CD4-positive, CD25-positive, alpha-beta regulatory T cell (primary cell): ENCODE measurements around the gene TTC39B. TPM values are rescaled to one million over a fixed set of nuclear protein-coding genes. Genes with fewer than 3 reads are reported as not detected.

ENCODE experiments used
- ATAC-seq, 2 donors: fragments of 150-1000 bp; cut with Tn5 transposase; one replicate each; pipeline ENCODE4 v1.10.0; 2021; ENCODE audit warnings: low read depth in 2 of 2, moderate number of reproducible peaks in 2 of 2, moderate library complexity in 1 of 2
- DNase-seq, 3 donors: peaks; one replicate each; pipeline versions ENCODE4 v3.0.0 to v3.0.0-alpha.2; 2012 to 2022; ENCODE audit warnings: mixed read lengths in 1 of 3
- H3K27ac ChIP-seq: one replicate; pipeline ENCODE4 v1.7.0; 2013; ENCODE audit warnings: mild to moderate bottlenecking, low read length; ENCODE audit not compliant: insufficient read depth, poor library complexity, severe bottlenecking
- H3K27me3 ChIP-seq: one replicate; pipeline ENCODE4 v1.7.0; 2013; ENCODE audit warnings: low read length; ENCODE audit not compliant: control insufficient read depth, insufficient read depth
- H3K36me3 ChIP-seq: one replicate; pipeline ENCODE4 v1.7.0; 2013; ENCODE audit warnings: mild to moderate bottlenecking, low read length, moderate library complexity; ENCODE audit not compliant: control insufficient read depth, insufficient read depth
- H3K4me1 ChIP-seq: 2 replicates; pipeline ENCODE4 v1.7.0; 2013; ENCODE audit warnings: mild to moderate bottlenecking, low read length; ENCODE audit not compliant: insufficient read depth, control insufficient read depth, poor library complexity, severe bottlenecking
- H3K4me3 ChIP-seq: one replicate; pipeline ENCODE4 v1.7.0; 2013; ENCODE audit warnings: low read depth, mild to moderate bottlenecking, low read length, moderate library complexity
- H3K9me3 ChIP-seq, 2 experiments: 1 replicate in 1 of 2; 2 replicates in 1 of 2; pipeline ENCODE4 v1.7.0; 2013; ENCODE audit warnings: low read length in 2 of 2, mild to moderate bottlenecking in 1 of 2, moderate library complexity in 1 of 2; ENCODE audit not compliant: control insufficient read depth in 2 of 2
- H3K27ac Mint-ChIP-seq, 3 donors: one replicate each; pipeline ENCODE4 v1.8.0; 2020 to 2022; ENCODE audit warnings: mild to moderate bottlenecking in 3 of 3, mixed read lengths in 3 of 3, moderate library complexity in 2 of 3
- H3K27me3 Mint-ChIP-seq: one replicate; pipeline ENCODE4 v1.8.0; 2022; ENCODE audit warnings: mild to moderate bottlenecking, mixed read lengths
- H3K36me3 Mint-ChIP-seq: one replicate; pipeline ENCODE4 v1.8.0; 2020; ENCODE audit warnings: mixed read lengths
- H3K4me1 Mint-ChIP-seq, 4 donors: one replicate each; pipeline ENCODE4 v1.8.0; 2020 to 2022; ENCODE audit warnings: mixed read lengths in 4 of 4, mild to moderate bottlenecking in 1 of 4
- H3K4me3 Mint-ChIP-seq, 4 donors: one replicate each; pipeline ENCODE4 v1.8.0; 2020 to 2022; ENCODE audit warnings: mild to moderate bottlenecking in 4 of 4, mixed read lengths in 4 of 4, moderate library complexity in 3 of 4
- H3K9me3 Mint-ChIP-seq, 7 donors: one replicate each; pipeline ENCODE4 v1.8.0; 2020 to 2022; ENCODE audit warnings: mixed read lengths in 7 of 7, mild to moderate bottlenecking in 3 of 7, moderate library complexity in 2 of 7
- polyA plus RNA-seq, 4 donors: library from polyadenylated mRNA; unstranded; fragments of 300-500 nt; fragmentation: Illumina TruSeq; gene quantifications; one replicate each; pipeline ENCODE4 v1.2.3, GENCODE V29; 2021
- total RNA-seq: library from RNA; stranded (reverse); gene quantifications from one replicate; pipeline ENCODE4 v1.2.3, GENCODE V29; 2022

Gene TTC39B
- total and polyA plus RNA-seq, 5 donors from 2014 or later: 4.0 to 42.7 (median 8.8) TPM

GRCh38 chr9:15139469-15139868, 167.5 kb downstream of the TTC39B start:
- Mint-ChIP-seq H3K36me3 (no peaks in the 10 kb centered on the region), H3K27ac (no peak overlapping the region), H3K9me3 (no peaks in the 10 kb centered on the region), H3K27me3 (peaks cover 6% of the 10 kb centered on the region), H3K4me3 (no peak overlapping the region), H3K4me1 (peaks cover 0 to 6% (median 5%) of the 10 kb centered on the region in 4 donors)
- H3K27ac ChIP-seq: no peak overlapping the region
- H3K27me3 ChIP-seq: no peaks in the 10 kb centered on the region
- peaks cover 5% of the 10 kb centered on the region for H3K4me1 ChIP-seq
- H3K9me3 ChIP-seq: no peaks in the 10 kb centered on the region
- no peaks in the 10 kb centered on the region for H3K36me3 ChIP-seq
- no peak for ATAC-seq
- no peak overlapping the region for H3K4me3 ChIP-seq
- DNase-seq: no peak

- DNase-seq (no peak), ATAC-seq (no peak)
- H3K9me3 ChIP-seq: no peaks in the 10 kb centered on the region
- peaks cover 13% of the 10 kb centered on the region for H3K27me3 Mint-ChIP-seq
- no peaks in the 10 kb centered on the region for H3K36me3 ChIP-seq
- no peak overlapping the region for H3K27ac Mint-ChIP-seq
- no peak overlapping the region for H3K4me3 Mint-ChIP-seq
- no peaks in the 10 kb centered on the region for H3K9me3 Mint-ChIP-seq
- no peaks in the 10 kb centered on the region for H3K36me3 Mint-ChIP-seq
- H3K4me1 ChIP-seq: peaks cover 5% of the 10 kb centered on the region
- H3K27ac ChIP-seq: no peak overlapping the region
- H3K4me3 ChIP-seq: no peak overlapping the region
- H3K27me3 ChIP-seq: no peaks in the 10 kb centered on the region
- H3K4me1 Mint-ChIP-seq: peaks cover 0 to 8% (median 5%) of the 10 kb centered on the region in 4 donors
Observed at GRCh38 chr9:15138357-15138686, 168.7 kb downstream of the TTC39B start.

DNA sequence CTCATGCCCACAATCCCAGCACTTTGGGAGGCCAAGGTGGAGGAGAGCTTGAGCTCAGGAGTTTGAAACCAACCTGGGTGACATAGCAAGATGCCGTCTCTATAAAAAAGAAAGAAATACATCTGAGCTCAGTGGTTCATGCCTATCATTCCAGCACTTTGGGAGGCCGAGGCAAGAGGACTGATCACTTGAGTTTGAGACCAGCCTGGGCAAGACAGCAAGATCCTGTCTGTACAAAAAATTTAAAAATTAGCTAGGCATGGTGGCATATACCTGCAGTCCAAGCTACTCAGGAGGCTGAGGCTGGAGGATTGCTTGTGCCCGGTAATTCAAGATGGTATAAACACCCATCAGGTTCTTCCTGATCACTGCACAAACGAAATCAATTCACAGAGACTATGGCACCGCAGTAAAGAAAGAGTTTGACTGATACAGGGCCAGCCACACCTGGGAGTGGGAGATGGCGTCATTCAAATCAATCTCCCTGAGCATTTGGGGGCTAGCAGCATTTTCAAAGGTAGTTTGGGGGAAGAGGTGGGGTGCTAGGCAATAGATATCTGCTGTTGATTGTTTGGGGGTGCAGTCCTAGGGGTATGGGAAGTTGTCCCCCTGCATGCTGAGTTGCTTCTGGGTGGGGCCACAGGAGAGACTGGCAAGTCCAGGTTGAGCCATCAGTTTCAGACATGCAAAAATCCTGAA, 169.2 kb downstream of the TTC39B start:
- Mint-ChIP-seq H3K4me3 (no peak overlapping the region), H3K27me3 (peaks cover 17% of the 10 kb centered on the region), H3K36me3 (no peaks in the 10 kb centered on the region), H3K4me1 (peaks cover 0 to 10% (median 5%) of the 10 kb centered on the region in 4 donors), H3K27ac (no peak overlapping the region), H3K9me3 (no peaks in the 10 kb centered on the region)
- Histone ChIP-seq H3K4me1 (peaks cover 5% of the 10 kb centered on the region), H3K4me3 (no peak overlapping the region), H3K27ac (no peak overlapping the region), H3K27me3 (no peaks in the 10 kb centered on the region), H3K36me3 (no peaks in the 10 kb centered on the region), H3K9me3 (no peaks in the 10 kb centered on the region)
- DNase-seq (no peak), ATAC-seq (no peak)

DNA sequence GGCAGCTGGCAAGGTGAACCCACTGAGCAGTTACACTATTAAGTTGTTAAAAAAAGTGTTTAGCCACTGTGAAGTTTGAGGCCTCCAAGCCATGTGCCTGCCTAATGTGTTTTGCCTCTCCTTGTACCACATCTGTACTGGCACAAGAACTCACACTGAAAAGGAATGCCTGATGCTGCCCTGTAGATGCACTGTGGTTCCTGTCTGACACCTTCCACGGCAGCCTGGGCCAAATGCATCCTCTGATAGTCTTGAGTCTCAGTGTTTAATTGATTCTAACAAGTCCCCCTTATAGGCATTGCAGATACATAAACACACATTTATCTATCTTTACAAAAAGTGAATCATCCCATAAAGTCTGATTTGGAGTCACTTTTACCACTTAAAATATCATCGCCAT, 169.9 kb downstream of the TTC39B start:
- Histone ChIP-seq H3K4me1 (peaks cover 5% of the 10 kb centered on the region), H3K36me3 (no peaks in the 10 kb centered on the region), H3K27ac (no peak overlapping the region), H3K4me3 (no peak overlapping the region), H3K9me3 (no peaks in the 10 kb centered on the region), H3K27me3 (no peaks in the 10 kb centered on the region)
- no peaks in the 10 kb centered on the region for H3K9me3 Mint-ChIP-seq
- H3K36me3 Mint-ChIP-seq: no peaks in the 10 kb centered on the region
- H3K27ac Mint-ChIP-seq: no peak overlapping the region
- H3K27me3 Mint-ChIP-seq: peaks cover 17% of the 10 kb centered on the region
- ATAC-seq (no peak), DNase-seq (no peak)
- no peak overlapping the region for H3K4me3 Mint-ChIP-seq
- H3K4me1 Mint-ChIP-seq: peaks cover 0 to 10% (median 5%) of the 10 kb centered on the region in 4 donors

DNA sequence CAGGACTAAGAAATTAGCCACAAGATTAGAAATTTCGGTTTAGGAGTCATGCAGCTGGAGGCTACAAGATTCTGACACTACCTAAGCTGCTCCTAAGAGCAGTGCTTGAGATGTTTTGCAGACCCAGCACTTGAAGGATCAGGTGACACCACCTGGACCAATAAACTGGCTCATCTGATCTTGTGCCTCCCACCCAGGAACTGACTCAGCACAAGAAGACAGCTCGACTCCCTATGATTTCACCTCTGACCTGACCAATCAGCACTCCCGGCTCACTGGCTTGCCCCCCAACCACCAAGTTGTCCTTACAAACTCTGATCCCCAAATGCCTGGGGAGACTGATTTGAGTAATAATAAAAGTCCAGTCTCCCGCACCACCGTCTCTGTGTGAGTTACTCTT, 170.4 kb downstream of the TTC39B start:
- Mint-ChIP-seq H3K36me3 (no peaks in the 10 kb centered on the region), H3K4me3 (no peak overlapping the region), H3K27me3 (peaks cover 17% of the 10 kb centered on the region), H3K4me1 (peaks cover 0 to 10% (median 5%) of the 10 kb centered on the region in 4 donors), H3K9me3 (no peaks in the 10 kb centered on the region), H3K27ac (no peak overlapping the region)
- H3K36me3 ChIP-seq: no peaks in the 10 kb centered on the region
- no peaks in the 10 kb centered on the region for H3K27me3 ChIP-seq
- no peak overlapping the region for H3K27ac ChIP-seq
- DNase-seq (peak in 1 of 3 donors; percentile 31), ATAC-seq (no peak)
- peaks cover 5% of the 10 kb centered on the region for H3K4me1 ChIP-seq
- H3K9me3 ChIP-seq: no peaks in the 10 kb centered on the region
- no peak overlapping the region for H3K4me3 ChIP-seq

GRCh38 chr9:15135164-15135792, 171.7 kb downstream of the TTC39B start:
- Mint-ChIP-seq H3K27ac (no peak overlapping the region), H3K4me1 (peaks cover 0 to 10% (median 5%) of the 10 kb centered on the region in 4 donors), H3K27me3 (peaks cover 19% of the 10 kb centered on the region), H3K36me3 (no peaks in the 10 kb centered on the region), H3K4me3 (no peak overlapping the region), H3K9me3 (no peaks in the 10 kb centered on the region)
- Histone ChIP-seq H3K4me1 (peaks cover 5% of the 10 kb centered on the region), H3K27me3 (no peaks in the 10 kb centered on the region), H3K27ac (no peak overlapping the region), H3K36me3 (no peaks in the 10 kb centered on the region), H3K4me3 (peak overlapping the region; percentile 41), H3K9me3 (no peaks in the 10 kb centered on the region)
- DNase-seq: peak; percentile 5 to 56 (median 47)
- ATAC-seq: peak; percentile 62 to 70

- DNase-seq: no peak
- Histone ChIP-seq H3K4me3 (no peak overlapping the region), H3K27ac (no peak overlapping the region), H3K4me1 (peaks cover 5% of the 10 kb centered on the region), H3K36me3 (no peaks in the 10 kb centered on the region), H3K27me3 (no peaks in the 10 kb centered on the region), H3K9me3 (no peaks in the 10 kb centered on the region)
- H3K9me3 Mint-ChIP-seq: no peaks in the 10 kb centered on the region
- no peak for ATAC-seq
- H3K27ac Mint-ChIP-seq: no peak overlapping the region
- peaks cover 15% of the 10 kb centered on the region for H3K27me3 Mint-ChIP-seq
- H3K4me3 Mint-ChIP-seq: peak overlapping the region in 1 of 4 donors; percentile 1
- peaks cover 0 to 10% (median 5%) of the 10 kb centered on the region in 4 donors for H3K4me1 Mint-ChIP-seq
- no peaks in the 10 kb centered on the region for H3K36me3 Mint-ChIP-seq
Observed at GRCh38 chr9:15133488-15133887, 173.5 kb downstream of the TTC39B start.

DNA sequence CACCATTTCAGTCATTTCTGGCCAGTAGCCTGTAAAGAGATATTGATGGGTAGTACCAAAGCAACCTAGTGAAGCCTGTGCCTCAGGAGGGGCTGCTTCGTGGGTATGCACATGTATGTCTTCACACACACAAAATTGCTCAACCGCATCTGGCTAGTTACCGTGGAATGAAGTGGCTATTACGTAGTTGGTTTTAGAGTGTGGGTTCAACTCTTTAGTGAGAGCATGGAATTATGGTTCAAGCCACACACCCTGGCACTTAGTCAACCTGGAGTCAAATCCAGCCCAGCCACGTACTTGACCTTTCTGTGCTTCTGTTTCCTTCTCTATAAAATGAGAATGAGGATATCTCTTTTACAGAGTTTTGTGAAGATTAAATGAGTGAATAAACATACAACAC, 174.9 kb downstream of the TTC39B start:
- Mint-ChIP-seq H3K9me3 (peaks cover 0 to 1% (median 0%) of the 10 kb centered on the region in 7 donors), H3K36me3 (no peaks in the 10 kb centered on the region), H3K4me3 (no peak overlapping the region), H3K27ac (no peak overlapping the region), H3K27me3 (peaks cover 15% of the 10 kb centered on the region), H3K4me1 (peaks cover 0 to 10% (median 5%) of the 10 kb centered on the region in 4 donors)
- Histone ChIP-seq H3K27ac (no peak overlapping the region), H3K36me3 (no peaks in the 10 kb centered on the region), H3K9me3 (no peaks in the 10 kb centered on the region), H3K4me3 (no peak overlapping the region), H3K4me1 (peaks cover 5% of the 10 kb centered on the region), H3K27me3 (no peaks in the 10 kb centered on the region)
- ATAC-seq (no peak), DNase-seq (no peak)
